Epidermal melanocyte (primary cell): ENCODE results near the gene ANKRD29.
"Not testable (repeated sequence)": the region's sequence is repeated elsewhere in the genome, so short reads cannot be mapped to it uniquely, and the experiment has no call there.

Source experiments
- DNase-seq: peaks from one replicate; pipeline ENCODE4 v3.0.0; 2011; ENCODE audit warnings: low spot score; ENCODE audit not compliant: insufficient read length

Gene ANKRD29

GRCh38 chr18:23584019-23584983, 78.4 kb downstream of the ANKRD29 start:
- no peak for DNase-seq

GRCh38 chr18:23583071-23583865, 79.4 kb downstream of the ANKRD29 start:
- peak; percentile 50 for DNase-seq

GRCh38 chr18:23580677-23581367, 81.9 kb downstream of the ANKRD29 start:
- DNase-seq: no peak

- no peak for DNase-seq
These were observed 83.6 kb downstream of the ANKRD29 start for GRCh38 chr18:23578891-23579653.

GRCh38 chr18:23578067-23578701, 84.5 kb downstream of the ANKRD29 start:
- DNase-seq: no peak

GRCh38 chr18:23577521-23577920, 85.2 kb downstream of the ANKRD29 start:
- not testable (repeated sequence) for DNase-seq

- no peak for DNase-seq
These were observed 87.4 kb downstream of the ANKRD29 start for GRCh38 chr18:23575309-23575651.

GRCh38 chr18:23574611-23575308, 88.0 kb downstream of the ANKRD29 start:
- no peak for DNase-seq

GRCh38 chr18:23573626-23574431, 88.9 kb downstream of the ANKRD29 start:
- DNase-seq: no peak

- no peak for DNase-seq
These were observed 89.7 kb downstream of the ANKRD29 start for GRCh38 chr18:23573020-23573419.

- DNase-seq: no peak
These were observed 90.1 kb downstream of the ANKRD29 start for GRCh38 chr18:23572570-23572969.

- no peak for DNase-seq
These were observed 90.7 kb downstream of the ANKRD29 start for GRCh38 chr18:23572012-23572411.

- DNase-seq: no peak
These were observed 91.7 kb downstream of the ANKRD29 start for GRCh38 chr18:23570912-23571504.

GRCh38 chr18:23569299-23570063, 93.2 kb downstream of the ANKRD29 start:
- no peak for DNase-seq

- no peak for DNase-seq
These were observed 94.2 kb downstream of the ANKRD29 start for GRCh38 chr18:23568281-23569138.

GRCh38 chr18:23567671-23568070, 95.0 kb downstream of the ANKRD29 start:
- DNase-seq: no peak
